Pancreas (tissue), 10 donors: ENCODE data around the gene ANKS1B. TPM values are rescaled to one million over a fixed set of nuclear protein-coding genes. Genes with fewer than 3 reads are reported as not detected.

Experiments used
- ATAC-seq, 4 donors: fragments of 200-7000 bp; cut with Tn5 transposase; one replicate each; pipeline versions ENCODE4 v1.8.0 to v1.9.1; 2020; ENCODE audit warnings: mild to moderate bottlenecking in 4 of 4, moderate library complexity in 4 of 4
- DNase-seq, 6 donors: peaks; one replicate each; pipeline ENCODE4 v3.0.0-alpha.2; 2020
- FAIRE-seq: peaks from 2 replicates; lab custom pipeline; 2012; peaks lifted over from hg19 to GRCh38; lab: Jason Lieb, UNC
- H3K27ac ChIP-seq, 4 donors: fragments of 200-600 bp; sonication (generic); 1 replicate in 3 of 4; 2 replicates in 1 of 4; pipeline versions ENCODE4 v1.5.0 to v1.8.0; 2020
- H3K27me3 ChIP-seq, 4 donors: fragments of 200-600 bp; one replicate each; pipeline ENCODE4 v1.8.0; 2021
- H3K36me3 ChIP-seq, 3 donors: fragments of 200-600 bp; sonication (generic) in 1 of 3; one replicate each; pipeline versions ENCODE4 v1.5.0 to v1.8.0; 2020 to 2021
- H3K4me1 ChIP-seq, 3 donors: fragments of 200-600 bp; one replicate each; pipeline ENCODE4 v1.8.0; 2021
- H3K4me3 ChIP-seq, 4 donors: fragments of 200-600 bp; sonication (generic) in 2 of 4; one replicate each; pipeline versions ENCODE4 v1.5.0 to v1.8.0; 2020 to 2021
- H3K9me3 ChIP-seq, 4 donors: fragments of 200-600 bp; one replicate each; pipeline ENCODE4 v1.8.0; 2021
- CTCF ChIP-seq, 4 donors: fragments of 200-600 bp; sonication (generic) in 3 of 4; IDR thresholded peaks; one replicate each; pipeline versions ENCODE4 v1.5.0 to v1.8.0; 2021; ENCODE audit warnings: antibody characterized with exemption in 4 of 4
- WGBS, 2 donors: extraction: QIAGEN DNeasy Blood & Tissue Kit; methylation state at CpG; one replicate each; pipeline ENCODE4 v1.1.7; 2013; 5-methylcytosine and 5-hydroxymethylcytosine counted together
- intact Hi-C, 3 donors: fragments of 100-400 bp; cut with DNase I; formaldehyde crosslinking; loops; one replicate each; pipeline versions ENCODE4 v1.11.1 to v1.14.2; 2022
- polyA plus RNA-seq, 2 donors: library from polyadenylated mRNA; stranded (reverse); fragments of 200-250 nt; gene quantifications; one replicate each; pipeline ENCODE4 v1.2.3, GENCODE V29; 2013
- total RNA-seq, 6 donors: library from RNA; stranded (reverse); fragmentation: NEBNext Ultra II Directional in 4 of 6; extraction: Animal tissue kit (Norgen Biotek cat#: 25700) in 4 of 6; gene quantifications; one replicate each; pipeline versions ENCODE4 v1.2.1 to v1.2.4, GENCODE V29; 2021 to 2023
- donor health status: healthy with polysubstance abuse.
- donor health status: DM: no; HTN: no; CAD: no; lungs with moderate emphysema.
- donor health status: DM: no; HTN: no; CAD: no.
- donor health status: control.
- donor health status: control.
- donor health status: Bipolar disorder and iron deficiency.
- donor health status: DM: yes; HTN: yes; CAD: no.
- donor health status: DM: no; HTN: no; CAD: no.
- donor health status: DM: no; HTN: no; CAD: no.
- donor health status: DM: yes; HTN: yes; CAD: no.

ANKS1B gene
- total and polyA plus RNA-seq, 8 donors: 0.49 to 3.2 (median 1.9) TPM

GRCh38 chr12:99056186-99056585, 928.5 kb downstream of the ANKS1B start:
- Histone ChIP-seq H3K4me3 (no peak overlapping the region), H3K4me1 (no peaks in the 10 kb centered on the region), H3K9me3 (no peaks in the 10 kb centered on the region), H3K27me3 (no peaks in the 10 kb centered on the region), H3K27ac (no peak overlapping the region), H3K36me3 (no peaks in the 10 kb centered on the region)
- FAIRE-seq (no peak), DNase-seq (no peak), ATAC-seq (no peak)
- no peak for TF ChIP-seq CTCF (IDR thresholded peaks at IDR 0.05)
- WGBS, 2 donors: 36 to 46% methylated on average over 1 of the region's 1 CpG
- intact Hi-C loops: no loop called here

- no peak for DNase-seq
- H3K36me3 ChIP-seq: no peaks in the 10 kb centered on the region
- intact Hi-C loops: no loop called here
- WGBS, 2 donors: 80 to 87% methylated on average over 3 of the region's 3 CpGs
- H3K27ac ChIP-seq: no peak overlapping the region
- H3K4me1 ChIP-seq: no peaks in the 10 kb centered on the region
- no peak for FAIRE-seq
- TF ChIP-seq CTCF (IDR thresholded peaks at IDR 0.05): no peak
- no peak overlapping the region for H3K4me3 ChIP-seq
- ATAC-seq: no peak
- H3K27me3 ChIP-seq: no peaks in the 10 kb centered on the region
- H3K9me3 ChIP-seq: no peaks in the 10 kb centered on the region
Observed at GRCh38 chr12:99055299-99055698, 929.4 kb downstream of the ANKS1B start.

- Histone ChIP-seq H3K9me3 (no peaks in the 10 kb centered on the region), H3K27me3 (no peaks in the 10 kb centered on the region), H3K36me3 (no peaks in the 10 kb centered on the region), H3K27ac (no peak overlapping the region), H3K4me3 (no peak overlapping the region), H3K4me1 (no peaks in the 10 kb centered on the region)
- ATAC-seq (no peak), FAIRE-seq (no peak), DNase-seq (no peak)
- TF ChIP-seq CTCF (IDR thresholded peaks at IDR 0.05): no peak
- intact Hi-C loops: no loop called here
- 67 to 72% methylated on average over 1 of the region's 1 CpG for WGBS, 2 donors
Observed at GRCh38 chr12:99054601-99055128, 930.1 kb downstream of the ANKS1B start.

GRCh38 chr12:99053616-99054362, 930.9 kb downstream of the ANKS1B start:
- no peak for FAIRE-seq
- Histone ChIP-seq H3K4me3 (no peak overlapping the region), H3K9me3 (no peaks in the 10 kb centered on the region), H3K4me1 (no peaks in the 10 kb centered on the region), H3K36me3 (no peaks in the 10 kb centered on the region), H3K27ac (no peak overlapping the region), H3K27me3 (no peaks in the 10 kb centered on the region)
- intact Hi-C loops: no loop called here
- no peak for TF ChIP-seq CTCF (IDR thresholded peaks at IDR 0.05)
- no peak for ATAC-seq
- WGBS, 2 donors: 87 to 92% methylated on average over 11 of the region's 11 CpGs
- DNase-seq: no peak

- no peak overlapping the region for H3K4me3 ChIP-seq
- H3K36me3 ChIP-seq: no peaks in the 10 kb centered on the region
- DNase-seq: no peak
- H3K27ac ChIP-seq: no peak overlapping the region
- no peak for FAIRE-seq
- TF ChIP-seq CTCF (IDR thresholded peaks at IDR 0.05): no peak
- no peak for ATAC-seq
- intact Hi-C loops: loop anchor here (10.0 kb wide), 2 partner anchors 615 to 715 kb away; no protein-coding TSS in a partner anchor
- H3K4me1 ChIP-seq: no peaks in the 10 kb centered on the region
- 34 to 45% methylated on average over 3 of the region's 3 CpGs for WGBS, 2 donors
- H3K27me3 ChIP-seq: no peaks in the 10 kb centered on the region
- H3K9me3 ChIP-seq: no peaks in the 10 kb centered on the region
Observed at GRCh38 chr12:99049774-99050173, 935.0 kb downstream of the ANKS1B start.
